GM12878 (cell line): ENCODE measurements around the gene KLHL7. TPM values are rescaled to one million over a fixed set of nuclear protein-coding genes. Genes with fewer than 3 reads are reported as not detected.
A peak's percentile ranks its signal among the peaks of the same experiment; 100 is the strongest.

Source experiments
- ATAC-seq: fragments of 200-7000 bp; cut with Tn5 transposase; 3 replicates; pipeline ENCODE4 v1.9.1; 2020; ENCODE audit warnings: mild to moderate bottlenecking, moderate library complexity
- BruUV-seq: library from RNA; stranded (reverse); fragments of 400-500 nt; replicated peaks from 2 replicates; lab custom pipeline; 2021; lab: Mats Ljungman, UMichigan
- CTCF ChIA-PET: fragments of 300-600 bp; sonication (Branson Sonifier 250); formaldehyde crosslinking; extraction: SDS; loops from one replicate; lab custom pipeline; 2021; ENCODE audit warnings: inconsistent platforms; lab: Yijun Ruan, JAX
- POLR2A ChIA-PET: fragments of 350-600 bp; formaldehyde crosslinking; extraction: SDS; loops from one replicate; lab custom pipeline; 2021; ENCODE audit warnings: inconsistent platforms; lab: Charles Lee
- RAD21 ChIA-PET: fragments of 300-600 bp; sonication (Branson Sonifier 250); formaldehyde crosslinking; loops from one replicate; lab custom pipeline; 2023; ENCODE audit warnings: antibody characterized with exemption; ENCODE audit not compliant: unreplicated experiment; lab: Charles Lee
- SMC1A ChIA-PET: fragments of 300-600 bp; sonication (Branson Sonifier 250); formaldehyde crosslinking; loops from one replicate; lab custom pipeline; 2023; ENCODE audit not compliant: unreplicated experiment, uncharacterized antibody; lab: Charles Lee
- DNase-seq: peaks from one replicate; pipeline ENCODE4 v3.0.0-alpha.2; 2011; ENCODE audit warnings: low read depth, low spot score
- FAIRE-seq: peaks from 3 replicates; lab custom pipeline; 2011; peaks lifted over from hg19 to GRCh38; lab: Jason Lieb, UNC
- H2AFZ ChIP-seq: 2 replicates; pipeline ENCODE4 v1.6.0; 2011; ENCODE audit warnings: low read depth, low read length, control low read depth; ENCODE audit not compliant: control insufficient read depth
- H3K27ac ChIP-seq: 2 replicates; pipeline ENCODE4 v1.5.1; 2011; ENCODE audit warnings: control low read depth; ENCODE audit not compliant: control insufficient read depth, insufficient read depth
- H3K27me3 ChIP-seq, 2 experiments: replicated peaks in 1 of 2; 2 replicates each; pipeline versions ENCODE4 v1.6.0 to v1.6.1; 2011; ENCODE audit warnings: low read length in 1 of 2; ENCODE audit not compliant: control insufficient read depth in 2 of 2, insufficient read depth in 2 of 2
- H3K36me3 ChIP-seq, 2 experiments: 2 replicates each; pipeline ENCODE4 v1.5.1; 2011; ENCODE audit warnings: low read length in 1 of 2; ENCODE audit not compliant: control insufficient read depth in 2 of 2, insufficient read depth in 2 of 2
- H3K4me1 ChIP-seq: 2 replicates; pipeline ENCODE4 v1.6.1; 2011; ENCODE audit warnings: mild to moderate bottlenecking, low read length, moderate library complexity, mixed read lengths; ENCODE audit not compliant: control insufficient read depth, insufficient read depth
- H3K4me2 ChIP-seq: 2 replicates; pipeline ENCODE4 v1.6.0; 2011; ENCODE audit warnings: control low read depth; ENCODE audit not compliant: control insufficient read depth, insufficient read depth
- H3K4me3 ChIP-seq: fragments of 200-600 bp; sonication (generic); 2 replicates; pipeline ENCODE4 v1.5.1; 2016
- H3K79me2 ChIP-seq: 2 replicates; pipeline ENCODE4 v1.6.0; 2011; ENCODE audit warnings: low read length; ENCODE audit not compliant: control insufficient read depth, insufficient read depth
- H3K9ac ChIP-seq: 2 replicates; pipeline ENCODE4 v1.8.0; 2011; ENCODE audit warnings: low read length, control low read depth, mixed read lengths; ENCODE audit not compliant: control insufficient read depth, insufficient read depth
- H3K9me3 ChIP-seq: replicated peaks from 3 replicates; pipeline ENCODE4 v1.5.1; 2011; ENCODE audit warnings: mild to moderate bottlenecking, low read length; ENCODE audit not compliant: control insufficient read depth, insufficient read depth
- H4K20me1 ChIP-seq: 2 replicates; pipeline ENCODE4 v1.6.0; 2011; ENCODE audit not compliant: control insufficient read depth, insufficient read depth
- BMI1 ChIP-seq: fragments of 450-650 bp; IDR thresholded peaks from 2 replicates; pipeline ENCODE4 v1.6.1; 2016; ENCODE audit warnings: mild to moderate bottlenecking, moderate library complexity, borderline replicate concordance
- CBFB ChIP-seq: IDR thresholded peaks from 2 replicates; pipeline ENCODE4 v1.6.1; 2016; ENCODE audit warnings: antibody characterized with exemption, low read depth
- CBX5 ChIP-seq: sonication (generic); IDR thresholded peaks from 2 replicates; pipeline ENCODE4 v1.6.1; 2016; ENCODE audit warnings: low read depth, moderate library complexity, mild to moderate bottlenecking, inconsistent platforms
- PML ChIP-seq: IDR thresholded peaks from 2 replicates; pipeline ENCODE4 v1.6.1; 2012; ENCODE audit warnings: low read length, inconsistent platforms
- RAD51 ChIP-seq: fragments of 450-650 bp; IDR thresholded peaks from 2 replicates; pipeline ENCODE4 v1.6.1; 2016; ENCODE audit warnings: moderate library complexity, mild to moderate bottlenecking, inconsistent platforms
- RBBP5 ChIP-seq: fragments of 200-600 bp; sonication (generic); conservative IDR thresholded peaks from 2 replicates; pipeline ENCODE4 v1.6.1; 2016
- SMARCA5 ChIP-seq: fragments of 450-650 bp; IDR thresholded peaks from 2 replicates; pipeline ENCODE4 v1.6.1; 2017; ENCODE audit warnings: mild to moderate bottlenecking
- YBX1 ChIP-seq: fragments of 450-650 bp; IDR thresholded peaks from 2 replicates; pipeline ENCODE4 v1.6.1; 2016; ENCODE audit warnings: antibody characterized with exemption
- ZNF217 ChIP-seq: fragments of 450-650 bp; IDR thresholded peaks from 2 replicates; pipeline ENCODE4 v1.6.1; 2017; ENCODE audit warnings: antibody characterized with exemption, mild to moderate bottlenecking
- WGBS: methylation state at CpG from one replicate; pipeline ENCODE4 v1.1.6; 2016; ENCODE audit warnings: low lambda C conversion rate; ENCODE audit not compliant: insufficient replicate concordance, insufficient coverage; ENCODE audit errors: missing lambda C conversion rate; 5-methylcytosine and 5-hydroxymethylcytosine counted together
- in situ Hi-C: fragments of 300-500 bp; cut with MboI; formaldehyde crosslinking; loops from 9 replicates; pipeline ENCODE4 v1.14.3; 2018; ENCODE audit warnings: mixed read lengths
- intact Hi-C: fragments of 100-400 bp; cut with micrococcal nuclease; formaldehyde crosslinking; loops from one replicate; pipeline ENCODE4 v1.14.2; 2022; ENCODE audit not compliant: unreplicated experiment
- polyA plus RNA-seq, 11 experiments: library from polyadenylated mRNA; depleted of rRNA in 4 of 11; unstranded in 6 of 11; stranded (reverse) in 5 of 11; fragments of >200 nt; fragmentation: Nextera tagmentation in 4 of 11; fragmentation: Illumina TruSeq in 1 of 11; extraction: Ambion mirVana in 4 of 11; extraction: Trizol in 1 of 11; gene quantifications; 1 replicate in 1 of 11; 2 replicates in 10 of 11; pipeline versions ENCODE4 v1.2.1 to v1.2.3, GENCODE V29; 2011 to 2016; ENCODE audit warnings: inconsistent platforms in 2 of 11, missing spikeins in 2 of 11, low read depth in 1 of 11
- total RNA-seq, 4 experiments: library from RNA; depleted of rRNA in 3 of 4; stranded (reverse); fragments of >200 nt in 3 of 4; fragmentation: Illumina TruSeq in 1 of 4; extraction: Trizol in 1 of 4; gene quantifications; 2 replicates each; pipeline versions ENCODE4 v1.2.1 to v1.2.3, GENCODE V29; 2013 to 2021
- TF ChIP-seq, protein P1 (sequence below): fragments of 450-650 bp; IDR thresholded peaks from 2 replicates; pipeline ENCODE4 v1.6.1; 2017; ENCODE audit warnings: antibody characterized with exemption, mild to moderate bottlenecking, moderate library complexity
- TF ChIP-seq, protein P2 (sequence below): IDR thresholded peaks from 2 replicates; pipeline ENCODE4 v1.6.1; 2011; ENCODE audit warnings: borderline replicate concordance, low read depth, mild to moderate bottlenecking, moderate library complexity, mixed read lengths, low read length; ENCODE audit not compliant: insufficient read depth; ENCODE audit errors: extremely low read length

The KLHL7 gene
- total and polyA plus RNA-seq, 10 of the 15 experiments (the other 5 are each of a cell fraction or from before 2014, with no cell fraction given) = 6.4 to 38.7 (median 20.9) TPM

DNA sequence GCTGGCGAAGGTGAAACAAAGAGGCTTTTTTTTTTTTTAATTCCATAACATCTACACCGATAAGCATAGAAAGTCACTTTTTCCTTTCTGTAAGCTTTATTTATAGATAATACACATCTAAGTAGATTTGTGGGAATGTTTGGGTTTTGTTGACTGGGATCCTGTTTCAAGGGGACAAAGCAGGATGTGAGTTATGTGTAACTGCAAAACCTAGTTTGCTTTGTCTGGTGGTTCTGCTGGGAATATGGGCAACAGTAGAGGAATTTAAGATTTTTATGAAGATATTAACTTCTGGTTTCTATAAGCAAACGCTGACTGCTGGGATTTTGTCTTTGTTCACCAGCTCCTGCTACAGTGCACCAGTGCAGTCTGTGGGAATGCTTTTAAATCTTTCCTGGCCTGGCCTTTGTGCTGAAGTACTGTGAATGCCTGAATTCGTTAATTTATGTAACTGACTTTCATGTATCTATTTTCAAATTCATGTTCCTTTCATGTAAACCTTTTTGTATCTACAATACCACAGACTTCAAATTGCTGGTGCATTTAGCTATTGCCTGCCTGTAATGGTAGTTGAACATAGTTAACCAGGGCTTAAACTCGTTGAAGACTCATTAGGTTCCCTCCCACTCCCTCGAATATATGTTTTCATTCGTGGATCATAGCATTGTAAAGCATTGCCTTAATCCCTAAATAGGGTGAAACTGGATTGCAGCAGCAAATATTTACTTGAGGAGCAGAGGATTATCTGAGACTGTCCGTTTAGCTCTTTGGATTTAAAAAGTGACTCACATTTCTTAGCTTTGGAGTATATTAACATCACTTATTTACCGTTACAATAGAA lies 1.5 kb downstream of the KLHL7 start:
- CTCF ChIA-PET = interaction anchor here (0.6 to 2.7 kb wide), 14 partner anchors 7 to 604 kb away, joined by 3 to 20 read pairs (median 4); partner anchors contain the start of gene NUP42
- 56% methylated on average over 9 of the region's 9 CpGs for WGBS
- intact Hi-C loops (no loop called here), in situ Hi-C loops (no loop called here)
- no peak overlapping the region for H3K27ac ChIP-seq
- RAD21 ChIA-PET = interaction anchor here (0.6 to 2.4 kb wide), 8 partner anchors 17 to 545 kb away, joined by 3 to 14 read pairs (median 4); no protein-coding TSS in a partner anchor
- peaks cover 7% of the 10 kb centered on the region; the same call in 1 of the 2 replicates for H3K4me1 ChIP-seq
- H3K79me2 ChIP-seq = peaks cover 6% of the 10 kb centered on the region; the same call in 1 of the 2 replicates
- no TSS peak for BruUV-seq
- H3K9ac ChIP-seq = peak overlapping the region; percentile 88
- H3K27me3 ChIP-seq = no peaks in the 10 kb centered on the region
- peak overlapping the region; percentile 68 for H3K4me2 ChIP-seq
- no peaks in the 10 kb centered on the region for H3K36me3 ChIP-seq
- ATAC-seq (no peak), DNase-seq (no peak), FAIRE-seq (no peak)
- H3K9me3 ChIP-seq = no peaks in the 10 kb centered on the region; the same call in 2 of the 3 replicates
- TF ChIP-seq YBX1 (no peak), CBX5 (no peak), BMI1 (no peak), RBBP5 (no peak), RAD51 (no peak), ZNF217 (no peak), SMARCA5 (no peak), CBFB (no peak), PML (no peak)
- TF ChIP-seq, protein P1, sequence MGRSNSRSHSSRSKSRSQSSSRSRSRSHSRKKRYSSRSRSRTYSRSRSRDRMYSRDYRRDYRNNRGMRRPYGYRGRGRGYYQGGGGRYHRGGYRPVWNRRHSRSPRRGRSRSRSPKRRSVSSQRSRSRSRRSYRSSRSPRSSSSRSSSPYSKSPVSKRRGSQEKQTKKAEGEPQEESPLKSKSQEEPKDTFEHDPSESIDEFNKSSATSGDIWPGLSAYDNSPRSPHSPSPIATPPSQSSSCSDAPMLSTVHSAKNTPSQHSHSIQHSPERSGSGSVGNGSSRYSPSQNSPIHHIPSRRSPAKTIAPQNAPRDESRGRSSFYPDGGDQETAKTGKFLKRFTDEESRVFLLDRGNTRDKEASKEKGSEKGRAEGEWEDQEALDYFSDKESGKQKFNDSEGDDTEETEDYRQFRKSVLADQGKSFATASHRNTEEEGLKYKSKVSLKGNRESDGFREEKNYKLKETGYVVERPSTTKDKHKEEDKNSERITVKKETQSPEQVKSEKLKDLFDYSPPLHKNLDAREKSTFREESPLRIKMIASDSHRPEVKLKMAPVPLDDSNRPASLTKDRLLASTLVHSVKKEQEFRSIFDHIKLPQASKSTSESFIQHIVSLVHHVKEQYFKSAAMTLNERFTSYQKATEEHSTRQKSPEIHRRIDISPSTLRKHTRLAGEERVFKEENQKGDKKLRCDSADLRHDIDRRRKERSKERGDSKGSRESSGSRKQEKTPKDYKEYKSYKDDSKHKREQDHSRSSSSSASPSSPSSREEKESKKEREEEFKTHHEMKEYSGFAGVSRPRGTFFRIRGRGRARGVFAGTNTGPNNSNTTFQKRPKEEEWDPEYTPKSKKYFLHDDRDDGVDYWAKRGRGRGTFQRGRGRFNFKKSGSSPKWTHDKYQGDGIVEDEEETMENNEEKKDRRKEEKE = no peak
- TF ChIP-seq, protein P2, sequence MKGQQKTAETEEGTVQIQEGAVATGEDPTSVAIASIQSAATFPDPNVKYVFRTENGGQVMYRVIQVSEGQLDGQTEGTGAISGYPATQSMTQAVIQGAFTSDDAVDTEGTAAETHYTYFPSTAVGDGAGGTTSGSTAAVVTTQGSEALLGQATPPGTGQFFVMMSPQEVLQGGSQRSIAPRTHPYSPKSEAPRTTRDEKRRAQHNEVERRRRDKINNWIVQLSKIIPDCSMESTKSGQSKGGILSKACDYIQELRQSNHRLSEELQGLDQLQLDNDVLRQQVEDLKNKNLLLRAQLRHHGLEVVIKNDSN = no peak
- POLR2A ChIA-PET = interaction anchor here (0.6 to 2.3 kb wide), 8 partner anchors 9 to 92 kb away, joined by 3 to 10 read pairs (median 5); partner anchors contain the start of gene NUP42
- peak overlapping the region; percentile 97 for H2AFZ ChIP-seq
- H4K20me1 ChIP-seq = no peaks in the 10 kb centered on the region
- SMC1A ChIA-PET = interaction anchor here (0.7 to 3.4 kb wide), 11 partner anchors 10 to 1471 kb away, joined by 3 to 16 read pairs (median 4); partner anchors contain the start of gene NUP42
- H3K4me3 ChIP-seq = peak overlapping the region; percentile 99
